MM.1S (cell line): ENCODE data around the gene RDH12.

ENCODE experiments used
- DNase-seq: peaks from one replicate; pipeline ENCODE4 v3.0.0-alpha.2; 2015
- H2AFZ ChIP-seq: fragments of 300-600 bp; sonication (generic); 2 replicates; pipeline ENCODE4 v1.6.0; 2016; ENCODE audit warnings: antibody characterized with exemption, low read length
- H3F3A ChIP-seq: fragments of 300-600 bp; sonication (generic); 2 replicates; pipeline ENCODE4 v1.6.1; 2016; ENCODE audit warnings: mild to moderate bottlenecking, antibody characterized with exemption, low read length, moderate library complexity, mixed read lengths; ENCODE audit not compliant: insufficient read depth
- H3K27ac ChIP-seq: fragments of 300-600 bp; sonication (generic); 2 replicates; pipeline ENCODE4 v1.5.1; 2016; ENCODE audit warnings: mild to moderate bottlenecking, low read length
- H3K27me3 ChIP-seq: fragments of 300-600 bp; sonication (generic); replicated peaks from 2 replicates; pipeline ENCODE4 v1.6.0; 2016; ENCODE audit warnings: low read length; ENCODE audit not compliant: insufficient read depth
- H3K36me3 ChIP-seq: fragments of 300-600 bp; sonication (generic); replicated peaks from 2 replicates; pipeline ENCODE4 v1.6.1; 2016; ENCODE audit warnings: mild to moderate bottlenecking, low read length, mixed read lengths; ENCODE audit not compliant: insufficient read depth
- H3K4me1 ChIP-seq: fragments of 300-600 bp; sonication (generic); 2 replicates; pipeline ENCODE4 v1.6.1; 2016; ENCODE audit warnings: low read length, mixed read lengths
- H3K4me2 ChIP-seq: fragments of 300-600 bp; sonication (generic); 2 replicates; pipeline ENCODE4 v1.6.0; 2016; ENCODE audit warnings: low read depth, low read length
- H3K4me3 ChIP-seq: fragments of 300-600 bp; sonication (generic); 2 replicates; pipeline ENCODE4 v1.5.1; 2016; ENCODE audit warnings: low read length, mixed read lengths
- H3K79me2 ChIP-seq: fragments of 300-600 bp; sonication (generic); 2 replicates; pipeline ENCODE4 v1.6.1; 2016; ENCODE audit warnings: mixed run types, low read length, mixed read lengths
- H3K9ac ChIP-seq: fragments of 300-600 bp; sonication (generic); 2 replicates; pipeline ENCODE4 v1.6.1; 2016; ENCODE audit warnings: low read length, mixed read lengths
- H3K9me2 ChIP-seq: fragments of 300-600 bp; sonication (generic); replicated peaks from 2 replicates; pipeline ENCODE4 v1.6.1; 2016; ENCODE audit warnings: mild to moderate bottlenecking, low read length, mixed read lengths; ENCODE audit not compliant: insufficient read depth
- H3K9me3 ChIP-seq: fragments of 300-600 bp; sonication (generic); replicated peaks from 2 replicates; pipeline ENCODE4 v1.6.1; 2016; ENCODE audit warnings: mild to moderate bottlenecking, low read length, mixed read lengths; ENCODE audit not compliant: insufficient read depth
- H4K20me1 ChIP-seq: fragments of 300-600 bp; sonication (generic); 2 replicates; pipeline ENCODE4 v1.6.1; 2016; ENCODE audit warnings: mild to moderate bottlenecking, low read length, moderate library complexity, mixed read lengths; ENCODE audit not compliant: insufficient read depth
- CTCF ChIP-seq: fragments of 300-600 bp; sonication (generic); IDR thresholded peaks from 2 replicates; pipeline ENCODE4 v1.5.1; 2016; ENCODE audit warnings: antibody characterized with exemption, low read length, mixed read lengths
- EZH2 ChIP-seq: fragments of 300-600 bp; sonication (generic); optimal IDR thresholded peaks from 2 replicates; pipeline ENCODE3; 2017; ENCODE audit warnings: low read depth, mild to moderate bottlenecking, antibody characterized with exemption, low read length, mixed read lengths
- EZH2phosphoT487 ChIP-seq: fragments of 300-600 bp; sonication (generic); IDR thresholded peaks from 2 replicates; pipeline ENCODE4 v1.6.1; 2018; ENCODE audit warnings: antibody characterized with exemption, low read length

Gene RDH12

GRCh38 chr14:67778792-67779191 lies 77.1 kb downstream of the RDH12 start:
- H3K9ac ChIP-seq = no peak overlapping the region
- no peak overlapping the region for H2AFZ ChIP-seq
- no peaks in the 10 kb centered on the region for H3F3A ChIP-seq
- no peaks in the 10 kb centered on the region for H3K36me3 ChIP-seq
- no peak for DNase-seq
- H3K4me1 ChIP-seq = no peaks in the 10 kb centered on the region
- no peaks in the 10 kb centered on the region for H3K9me2 ChIP-seq
- no peaks in the 10 kb centered on the region for H3K79me2 ChIP-seq
- no peaks in the 10 kb centered on the region for H3K9me3 ChIP-seq
- H3K4me2 ChIP-seq = no peak overlapping the region
- no peak for TF ChIP-seq CTCF
- TF ChIP-seq EZH2 = no peak
- TF ChIP-seq EZH2phosphoT487 = no peak
- no peaks in the 10 kb centered on the region for H3K27me3 ChIP-seq
- no peak overlapping the region for H3K4me3 ChIP-seq
- no peak overlapping the region for H3K27ac ChIP-seq
- no peaks in the 10 kb centered on the region for H4K20me1 ChIP-seq

- H3K4me3 ChIP-seq = no peak overlapping the region
- no peaks in the 10 kb centered on the region for H3K79me2 ChIP-seq
- no peak overlapping the region for H2AFZ ChIP-seq
- no peaks in the 10 kb centered on the region for H3K9me3 ChIP-seq
- no peak overlapping the region for H3K4me2 ChIP-seq
- H3K27ac ChIP-seq = no peak overlapping the region
- no peaks in the 10 kb centered on the region for H3K9me2 ChIP-seq
- no peaks in the 10 kb centered on the region for H3K4me1 ChIP-seq
- no peak for TF ChIP-seq CTCF
- no peak overlapping the region for H3K9ac ChIP-seq
- H3K27me3 ChIP-seq = no peaks in the 10 kb centered on the region
- no peaks in the 10 kb centered on the region for H3K36me3 ChIP-seq
- H4K20me1 ChIP-seq = no peaks in the 10 kb centered on the region
- DNase-seq = no peak
- H3F3A ChIP-seq = no peaks in the 10 kb centered on the region
Measured at GRCh38 chr14:67782090-67782489, 80.4 kb downstream of the RDH12 start.
